Prostate gland (tissue), 2 donors: Measurements from ENCODE around the gene VRK3. TPM values are rescaled to one million over a fixed set of nuclear protein-coding genes. Genes with fewer than 3 reads are reported as not detected.

ENCODE experiments used
- DNase-seq: peaks from one replicate; pipeline ENCODE4 v3.0.0-alpha.2; 2019; ENCODE audit warnings: low spot score
- H3K27ac ChIP-seq, 2 donors: fragments of 200-600 bp; sonication (generic); 2 replicates each; pipeline ENCODE4 v1.5.1; 2017 to 2019
- H3K27me3 ChIP-seq: fragments of 200-600 bp; sonication (generic); replicated peaks from 2 replicates; pipeline ENCODE4 v1.5.1; 2019; ENCODE audit not compliant: insufficient read depth
- H3K36me3 ChIP-seq, 2 donors: fragments of 200-600 bp; sonication (generic); 1 replicate in 1 of 2; 2 replicates in 1 of 2; pipeline versions ENCODE4 v1.5.1 to v1.8.1; 2017 to 2019
- H3K4me1 ChIP-seq: fragments of 200-600 bp; sonication (generic); replicated peaks from 2 replicates; pipeline ENCODE4 v1.5.1; 2019
- H3K4me3 ChIP-seq, 2 donors: fragments of 200-600 bp; sonication (generic); 2 replicates each; pipeline ENCODE4 v1.5.1; 2017 to 2019
- H3K9me3 ChIP-seq: fragments of 200-600 bp; sonication (generic); 2 replicates; pipeline ENCODE4 v1.5.1; 2017
- POLR2A ChIP-seq: fragments of 450-650 bp; IDR thresholded peaks from one replicate; pipeline ENCODE4 v1.6.1; 2016; ENCODE audit warnings: antibody characterized with exemption, mild to moderate bottlenecking
- POLR2AphosphoS5 ChIP-seq: sonication (generic); formaldehyde crosslinking; IDR thresholded peaks from one replicate; pipeline ENCODE4 v1.6.1; 2017; ENCODE audit warnings: antibody characterized with exemption
- WGBS: methylation state at CpG from one replicate; pipeline ENCODE4 v1.1.5; 2018; 5-methylcytosine and 5-hydroxymethylcytosine counted together
- intact Hi-C: fragments of 100-400 bp; cut with DNase I; formaldehyde crosslinking; loops from one replicate; pipeline ENCODE4 v1.14.2; 2022
- total RNA-seq, 2 donors: library from RNA; depleted of rRNA; stranded (reverse); fragments of >200 nt; gene quantifications; one replicate each; pipeline ENCODE4 v1.1.0, GENCODE V29; 2016
- TF ChIP-seq, protein P1 (sequence below), 4 experiments: fragments of 200-600 bp in 2 of 4; fragments of 450-650 bp in 2 of 4; sonication (generic) in 2 of 4; IDR thresholded peaks; 1 replicate in 3 of 4; 2 replicates in 1 of 4; pipeline ENCODE4 v1.5.1; 2016 to 2019; ENCODE audit warnings: antibody characterized with exemption in 4 of 4, mild to moderate bottlenecking in 2 of 4, moderate library complexity in 2 of 4

The VRK3 gene
- total RNA-seq, 2 donors from 2014 or later = 47.8 to 76.5 TPM

DNA sequence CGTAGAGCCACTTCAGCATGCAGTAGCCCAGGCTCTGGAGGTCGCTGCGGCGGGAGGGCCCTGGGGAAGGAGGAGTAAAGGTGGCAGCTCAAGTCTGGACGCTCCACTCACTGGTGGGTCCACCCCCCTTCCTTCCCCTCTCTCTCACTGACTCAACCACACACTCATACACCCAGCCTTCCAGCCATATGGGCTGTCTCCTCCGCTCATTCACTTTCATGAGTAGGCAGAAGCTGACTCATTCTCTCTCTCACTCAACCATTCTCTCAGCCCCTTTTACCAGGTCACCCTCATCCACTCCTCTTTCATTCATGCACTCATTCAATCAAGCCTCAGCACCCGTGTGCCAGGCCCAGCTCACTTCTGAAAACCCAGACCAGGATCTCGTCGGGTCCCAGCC is 36.7 kb downstream of the VRK3 start:
- Histone ChIP-seq H3K4me1 (no peaks in the 10 kb centered on the region), H3K9me3 (no peaks in the 10 kb centered on the region), H3K27me3 (no peaks in the 10 kb centered on the region), H3K4me3 (no peak overlapping the region), H3K36me3 (no peaks in the 10 kb centered on the region), H3K27ac (no peak overlapping the region)
- intact Hi-C loops = no loop called here
- TF ChIP-seq, protein P1, sequence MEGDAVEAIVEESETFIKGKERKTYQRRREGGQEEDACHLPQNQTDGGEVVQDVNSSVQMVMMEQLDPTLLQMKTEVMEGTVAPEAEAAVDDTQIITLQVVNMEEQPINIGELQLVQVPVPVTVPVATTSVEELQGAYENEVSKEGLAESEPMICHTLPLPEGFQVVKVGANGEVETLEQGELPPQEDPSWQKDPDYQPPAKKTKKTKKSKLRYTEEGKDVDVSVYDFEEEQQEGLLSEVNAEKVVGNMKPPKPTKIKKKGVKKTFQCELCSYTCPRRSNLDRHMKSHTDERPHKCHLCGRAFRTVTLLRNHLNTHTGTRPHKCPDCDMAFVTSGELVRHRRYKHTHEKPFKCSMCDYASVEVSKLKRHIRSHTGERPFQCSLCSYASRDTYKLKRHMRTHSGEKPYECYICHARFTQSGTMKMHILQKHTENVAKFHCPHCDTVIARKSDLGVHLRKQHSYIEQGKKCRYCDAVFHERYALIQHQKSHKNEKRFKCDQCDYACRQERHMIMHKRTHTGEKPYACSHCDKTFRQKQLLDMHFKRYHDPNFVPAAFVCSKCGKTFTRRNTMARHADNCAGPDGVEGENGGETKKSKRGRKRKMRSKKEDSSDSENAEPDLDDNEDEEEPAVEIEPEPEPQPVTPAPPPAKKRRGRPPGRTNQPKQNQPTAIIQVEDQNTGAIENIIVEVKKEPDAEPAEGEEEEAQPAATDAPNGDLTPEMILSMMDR (IDR thresholded peaks at IDR 0.05) = no peak
- TF ChIP-seq POLR2A (no peak), POLR2AphosphoS5 (no peak)
- 90% methylated on average over 9 of the region's 9 CpGs for WGBS
- DNase-seq = no peak

DNA sequence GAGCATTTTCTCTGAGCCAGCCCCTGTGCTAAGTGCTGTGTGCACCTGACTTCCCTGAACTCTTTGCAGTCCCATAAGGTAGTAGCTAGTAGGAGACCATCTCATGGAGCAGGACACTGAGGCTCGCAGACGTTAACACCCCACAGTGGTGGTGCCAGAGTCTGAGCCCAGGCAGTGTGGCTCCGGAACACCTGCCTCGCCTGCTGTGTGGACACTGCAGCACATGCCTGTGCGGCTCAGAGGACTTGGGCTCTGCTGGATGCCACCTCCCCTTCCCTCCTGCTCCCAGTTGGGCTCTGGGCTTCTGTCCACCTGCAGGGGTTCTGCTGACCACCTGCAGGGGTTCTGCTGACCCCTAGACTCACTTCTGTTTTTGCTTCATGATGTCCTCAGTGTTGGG is 37.2 kb downstream of the VRK3 start:
- no peak overlapping the region for H3K27ac ChIP-seq
- intact Hi-C loops = no loop called here
- no peak for DNase-seq
- no peaks in the 10 kb centered on the region for H3K36me3 ChIP-seq
- no peaks in the 10 kb centered on the region for H3K4me1 ChIP-seq
- 93% methylated on average over 5 of the region's 5 CpGs for WGBS
- TF ChIP-seq POLR2A (no peak), POLR2AphosphoS5 (no peak)
- TF ChIP-seq, protein P1 (IDR thresholded peaks at IDR 0.05) = no peak
- H3K4me3 ChIP-seq = no peak overlapping the region
- no peaks in the 10 kb centered on the region for H3K9me3 ChIP-seq
- H3K27me3 ChIP-seq = no peaks in the 10 kb centered on the region

DNA sequence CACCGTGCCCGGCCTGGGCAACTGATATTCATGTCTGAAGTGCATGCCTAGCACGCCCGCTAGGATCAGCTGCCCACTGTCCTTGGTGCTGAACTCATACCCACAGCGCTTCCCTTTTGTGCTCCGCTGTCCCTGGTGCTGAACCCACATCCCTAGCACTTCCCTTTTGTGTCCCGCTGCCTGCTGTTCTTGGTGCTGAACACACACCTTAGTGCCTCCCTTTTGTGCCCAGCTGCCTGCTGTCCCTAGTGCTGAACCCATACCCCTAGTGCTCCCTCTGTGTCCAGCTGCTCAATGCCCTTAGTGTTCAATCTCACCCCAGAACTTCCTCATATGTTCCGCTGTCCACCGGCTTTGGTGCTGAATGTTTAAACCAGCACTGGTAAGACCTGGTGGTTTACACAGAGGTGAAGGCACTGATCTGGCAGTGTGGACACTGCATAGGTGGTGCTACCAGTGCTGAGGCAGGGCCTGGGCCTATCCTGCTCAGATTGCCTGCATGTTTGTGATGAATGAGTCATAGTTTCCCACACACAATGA is 37.9 kb downstream of the VRK3 start:
- peak; percentile 79 for DNase-seq
- Histone ChIP-seq H3K4me3 (no peak overlapping the region), H3K27ac (no peak overlapping the region), H3K36me3 (no peaks in the 10 kb centered on the region), H3K9me3 (no peaks in the 10 kb centered on the region), H3K4me1 (no peaks in the 10 kb centered on the region), H3K27me3 (no peaks in the 10 kb centered on the region)
- WGBS = 11% methylated on average over 9 of the region's 9 CpGs
- intact Hi-C loops = no loop called here
- peak; percentile 82 for TF ChIP-seq POLR2AphosphoS5
- no peak for TF ChIP-seq POLR2A
- TF ChIP-seq, protein P1 (IDR thresholded peaks at IDR 0.05) = peak in 2 of 4 experiments; percentile 36 to 49

DNA sequence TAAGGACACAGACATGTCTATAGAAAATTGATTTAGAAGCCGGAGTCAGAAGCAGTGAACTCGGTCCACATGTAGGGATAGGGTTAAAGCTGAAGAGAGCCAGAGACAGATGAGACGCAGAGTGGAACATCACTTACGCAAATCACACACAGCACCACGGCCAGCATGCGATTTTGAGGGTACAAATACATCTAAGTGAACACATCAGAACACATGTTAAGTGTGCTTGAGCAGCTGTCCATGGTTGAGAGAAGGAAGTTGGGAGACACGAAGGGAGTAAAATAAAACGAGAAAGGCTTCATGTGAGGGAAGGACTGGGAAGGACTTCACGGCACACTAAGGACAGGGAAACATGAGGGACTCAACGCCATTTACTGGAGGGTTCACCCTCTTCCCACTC is 38.8 kb downstream of the VRK3 start:
- H3K27me3 ChIP-seq = no peaks in the 10 kb centered on the region
- no peak overlapping the region for H3K4me3 ChIP-seq
- no peak overlapping the region for H3K27ac ChIP-seq
- no peaks in the 10 kb centered on the region for H3K4me1 ChIP-seq
- intact Hi-C loops = no loop called here
- no peaks in the 10 kb centered on the region for H3K36me3 ChIP-seq
- DNase-seq = no peak
- H3K9me3 ChIP-seq = no peaks in the 10 kb centered on the region
- no peak for TF ChIP-seq POLR2AphosphoS5
- TF ChIP-seq, protein P1 (IDR thresholded peaks at IDR 0.05) = no peak
- WGBS = 91% methylated on average over 10 of the region's 10 CpGs

DNA sequence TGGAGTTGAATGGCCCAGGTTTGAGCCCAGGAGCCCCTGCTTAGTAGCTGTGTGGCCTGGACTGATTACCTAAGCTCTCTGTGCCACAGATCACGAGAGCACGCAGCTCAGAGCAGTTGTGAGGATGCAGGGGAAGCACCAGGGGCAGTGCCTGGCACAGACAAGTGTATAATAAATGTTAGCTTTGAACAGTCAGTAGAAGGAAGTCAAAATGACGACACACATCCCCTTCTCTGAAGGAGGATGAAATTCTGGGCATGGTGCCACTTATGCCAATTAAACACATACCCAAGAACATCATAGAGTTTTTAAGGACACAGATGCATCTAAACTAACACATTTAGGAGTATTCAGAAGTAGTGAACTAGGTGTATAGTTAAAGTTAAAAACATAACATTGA is 39.3 kb downstream of the VRK3 start:
- intact Hi-C loops = no loop called here
- no peak overlapping the region for H3K4me3 ChIP-seq
- WGBS = 67% methylated on average over 3 of the region's 3 CpGs
- no peak overlapping the region for H3K27ac ChIP-seq
- H3K27me3 ChIP-seq = no peaks in the 10 kb centered on the region
- no peaks in the 10 kb centered on the region for H3K36me3 ChIP-seq
- TF ChIP-seq POLR2AphosphoS5 (no peak), POLR2A (no peak)
- TF ChIP-seq, protein P1 (IDR thresholded peaks at IDR 0.05) = no peak
- DNase-seq = no peak
- H3K4me1 ChIP-seq = no peaks in the 10 kb centered on the region
- no peaks in the 10 kb centered on the region for H3K9me3 ChIP-seq
